HG03159 (cell line): ENCODE data around the gene PSAP.
"Not testable (repeated sequence)": the region's sequence is repeated elsewhere in the genome, so short reads cannot be mapped to it uniquely, and the experiment has no call there.

Source experiments
- ATAC-seq: cut with Tn5 transposase; IDR thresholded peaks from one replicate; pipeline ENCODE4 v1.9.1; 2021; ENCODE audit warnings: mild to moderate bottlenecking, moderate library complexity; ENCODE audit not compliant: unreplicated experiment

Gene PSAP

GRCh38 chr10:71874680-71875354, 23.8 kb upstream of the PSAP start:
- not testable (repeated sequence) for ATAC-seq

GRCh38 chr10:71873582-71874211, 22.6 kb upstream of the PSAP start:
- ATAC-seq: peak; percentile 85

- not testable (repeated sequence) for ATAC-seq
Observed at GRCh38 chr10:71869601-71870000, 18.6 kb upstream of the PSAP start.

- no peak for ATAC-seq
Observed at GRCh38 chr10:71868192-71868697, 17.2 kb upstream of the PSAP start.

- no peak for ATAC-seq
Observed at GRCh38 chr10:71865561-71866041, 14.6 kb upstream of the PSAP start.

- no peak for ATAC-seq
Observed at GRCh38 chr10:71864911-71865361, 13.9 kb upstream of the PSAP start.

GRCh38 chr10:71863203-71863602, 12.2 kb upstream of the PSAP start:
- ATAC-seq: no peak

- ATAC-seq: peak; percentile 55
Observed at GRCh38 chr10:71860243-71861029, 9.4 kb upstream of the PSAP start.

- no peak for ATAC-seq
Observed at GRCh38 chr10:71857934-71858890, 7.2 kb upstream of the PSAP start.

GRCh38 chr10:71856619-71857018, 5.6 kb upstream of the PSAP start:
- ATAC-seq: no peak

GRCh38 chr10:71854031-71854430, 3.0 kb upstream of the PSAP start:
- ATAC-seq: no peak

GRCh38 chr10:71852355-71852937, 1.4 kb upstream of the PSAP start:
- ATAC-seq: no peak

GRCh38 chr10:71851465-71852095, 529 bp upstream of the PSAP start:
- ATAC-seq: peak; percentile 8

GRCh38 chr10:71850021-71850742, 869 bp downstream of the PSAP start:
- ATAC-seq: no peak

- ATAC-seq: no peak
Observed at GRCh38 chr10:71849461-71849908, 1.6 kb downstream of the PSAP start.

- ATAC-seq: no peak
Observed at GRCh38 chr10:71848325-71849275, 2.5 kb downstream of the PSAP start.

GRCh38 chr10:71847418-71847817, 3.6 kb downstream of the PSAP start:
- no peak for ATAC-seq

- no peak for ATAC-seq
Observed at GRCh38 chr10:71846816-71847215, 4.2 kb downstream of the PSAP start.
